SK-N-MC (cell line): ENCODE measurements around the gene PLEKHG4B.
"Not testable (repeated sequence)": the region's sequence is repeated elsewhere in the genome, so short reads cannot be mapped to it uniquely, and the experiment has no call there.

ENCODE experiments used
- DNase-seq: peaks from one replicate; pipeline ENCODE4 v3.0.0-alpha.2; 2011; ENCODE audit warnings: low read depth, low spot score
- H3K27ac ChIP-seq: fragments of 200-600 bp; sonication (generic); 2 replicates; pipeline ENCODE4 v1.5.1; 2016; ENCODE audit warnings: mixed run types
- H3K36me3 ChIP-seq: fragments of 200-600 bp; sonication (generic); 2 replicates; pipeline ENCODE4 v1.6.1; 2017; ENCODE audit warnings: antibody characterized with exemption, low read length, mixed read lengths; ENCODE audit not compliant: insufficient read depth
- H3K4me3 ChIP-seq: fragments of 200-600 bp; sonication (generic); 2 replicates; pipeline ENCODE4 v1.5.1; 2016
- H3K9ac ChIP-seq: fragments of 200-600 bp; sonication (generic); 2 replicates; pipeline ENCODE4 v1.8.0; 2017; ENCODE audit warnings: mixed run types, mixed read lengths; ENCODE audit not compliant: insufficient read length
- H3K9me3 ChIP-seq: fragments of 200-600 bp; sonication (generic); 2 replicates; pipeline ENCODE4 v1.6.1; 2017; ENCODE audit warnings: low read depth, mild to moderate bottlenecking, antibody characterized with exemption, low read length, moderate library complexity, mixed read lengths
- EZH2 ChIP-seq: fragments of 200-600 bp; sonication (generic); IDR thresholded peaks from one replicate; pipeline ENCODE4 v1.6.1; 2017; ENCODE audit warnings: antibody characterized with exemption
- FOXP2 ChIP-seq: optimal IDR thresholded peaks from 2 replicates; pipeline ENCODE3; 2011; ENCODE audit warnings: mild to moderate bottlenecking, moderate library complexity; ENCODE audit not compliant: insufficient read depth; ENCODE audit errors: extremely low read length, control extremely low read depth
- POLR2AphosphoS5 ChIP-seq: IDR thresholded peaks from 2 replicates; pipeline ENCODE4 v1.6.1; 2012; ENCODE audit warnings: mild to moderate bottlenecking, low read depth, low read length, borderline replicate concordance

Gene PLEKHG4B

GRCh38 chr5:163338-163620, 71.3 kb downstream of the PLEKHG4B start:
- Histone ChIP-seq H3K36me3 (no peaks in the 10 kb centered on the region), H3K27ac (no peak overlapping the region), H3K9me3 (no peaks in the 10 kb centered on the region), H3K4me3 (no peak overlapping the region), H3K9ac (no peak overlapping the region)
- DNase-seq, result no peak
- TF ChIP-seq FOXP2 (no peak), EZH2 (no peak), POLR2AphosphoS5 (no peak)

- H3K9me3 ChIP-seq, result no peaks in the 10 kb centered on the region
- no peaks in the 10 kb centered on the region for H3K36me3 ChIP-seq
- H3K27ac ChIP-seq, result no peak overlapping the region
- no peak overlapping the region for H3K9ac ChIP-seq
- TF ChIP-seq EZH2 (no peak), FOXP2 (no peak), POLR2AphosphoS5 (no peak)
- no peak for DNase-seq
- no peak overlapping the region for H3K4me3 ChIP-seq
Measured at GRCh38 chr5:163841-164240, 71.9 kb downstream of the PLEKHG4B start.

- H3K9ac ChIP-seq, result no peak overlapping the region
- TF ChIP-seq POLR2AphosphoS5, result no peak
- TF ChIP-seq FOXP2, result no peak
- TF ChIP-seq EZH2, result no peak
- DNase-seq, result no peak
- H3K36me3 ChIP-seq, result no peaks in the 10 kb centered on the region
- no peak overlapping the region for H3K4me3 ChIP-seq
- H3K27ac ChIP-seq, result no peak overlapping the region
- no peaks in the 10 kb centered on the region for H3K9me3 ChIP-seq
Measured at GRCh38 chr5:164244-164643, 72.3 kb downstream of the PLEKHG4B start.

- not testable (repeated sequence) for H3K9me3 ChIP-seq, H3K9ac ChIP-seq, H3K27ac ChIP-seq, H3K36me3 ChIP-seq, DNase-seq, H3K4me3 ChIP-seq
Measured at GRCh38 chr5:164783-165182, 72.8 kb downstream of the PLEKHG4B start.

GRCh38 chr5:166441-167372, 74.7 kb downstream of the PLEKHG4B start:
- H3K36me3 ChIP-seq, result no peaks in the 10 kb centered on the region
- no peaks in the 10 kb centered on the region for H3K9me3 ChIP-seq
- no peak for DNase-seq
- H3K4me3 ChIP-seq, result no peak overlapping the region
- TF ChIP-seq POLR2AphosphoS5 (no peak), FOXP2 (no peak), EZH2 (no peak)
- H3K9ac ChIP-seq, result no peak overlapping the region
- H3K27ac ChIP-seq, result no peak overlapping the region

- H3K27ac ChIP-seq, result no peak overlapping the region
- H3K9ac ChIP-seq, result no peak overlapping the region
- no peaks in the 10 kb centered on the region for H3K36me3 ChIP-seq
- TF ChIP-seq FOXP2 (no peak), EZH2 (no peak), POLR2AphosphoS5 (no peak)
- H3K9me3 ChIP-seq, result no peaks in the 10 kb centered on the region
- no peak for DNase-seq
- no peak overlapping the region for H3K4me3 ChIP-seq
Measured at GRCh38 chr5:167511-167910, 75.5 kb downstream of the PLEKHG4B start.

- Histone ChIP-seq H3K36me3 (no peaks in the 10 kb centered on the region), H3K4me3 (no peak overlapping the region), H3K9ac (no peak overlapping the region), H3K9me3 (no peaks in the 10 kb centered on the region), H3K27ac (no peak overlapping the region)
- no peak for DNase-seq
- no peak for TF ChIP-seq FOXP2
- TF ChIP-seq EZH2, result no peak
- no peak for TF ChIP-seq POLR2AphosphoS5
Measured at GRCh38 chr5:167982-168660, 76.2 kb downstream of the PLEKHG4B start.

GRCh38 chr5:169071-169727, 77.2 kb downstream of the PLEKHG4B start:
- H3K9ac ChIP-seq, result no peak overlapping the region

GRCh38 chr5:169728-170094, 77.7 kb downstream of the PLEKHG4B start:
- no peak for TF ChIP-seq EZH2
- no peak for TF ChIP-seq POLR2AphosphoS5
- TF ChIP-seq FOXP2, result no peak
- no peaks in the 10 kb centered on the region for H3K9me3 ChIP-seq
- H3K9ac ChIP-seq, result no peak overlapping the region
- no peaks in the 10 kb centered on the region for H3K36me3 ChIP-seq
- no peak overlapping the region for H3K4me3 ChIP-seq
- DNase-seq, result no peak
- H3K27ac ChIP-seq, result no peak overlapping the region

More at GRCh38 chr5:169071-169727, 77.2 kb downstream of the PLEKHG4B start:
- H3K9me3 ChIP-seq, result no peaks in the 10 kb centered on the region
- H3K36me3 ChIP-seq, result no peaks in the 10 kb centered on the region
- H3K27ac ChIP-seq, result no peak overlapping the region
- DNase-seq, result no peak
- H3K4me3 ChIP-seq, result no peak overlapping the region
- TF ChIP-seq FOXP2 (no peak), POLR2AphosphoS5 (no peak), EZH2 (no peak)
